GM18861 (cell line): ENCODE results near the gene FXYD1.

Experiments
- ATAC-seq: cut with Tn5 transposase; IDR thresholded peaks from one replicate; pipeline ENCODE4 v1.9.1; 2021; ENCODE audit not compliant: unreplicated experiment

Gene FXYD1

GRCh38 chr19:35160629-35161433 is 22.2 kb downstream of the FXYD1 start:
- no peak for ATAC-seq

- no peak for ATAC-seq
Measured at GRCh38 chr19:35161434-35161743, 22.8 kb downstream of the FXYD1 start.

DNA sequence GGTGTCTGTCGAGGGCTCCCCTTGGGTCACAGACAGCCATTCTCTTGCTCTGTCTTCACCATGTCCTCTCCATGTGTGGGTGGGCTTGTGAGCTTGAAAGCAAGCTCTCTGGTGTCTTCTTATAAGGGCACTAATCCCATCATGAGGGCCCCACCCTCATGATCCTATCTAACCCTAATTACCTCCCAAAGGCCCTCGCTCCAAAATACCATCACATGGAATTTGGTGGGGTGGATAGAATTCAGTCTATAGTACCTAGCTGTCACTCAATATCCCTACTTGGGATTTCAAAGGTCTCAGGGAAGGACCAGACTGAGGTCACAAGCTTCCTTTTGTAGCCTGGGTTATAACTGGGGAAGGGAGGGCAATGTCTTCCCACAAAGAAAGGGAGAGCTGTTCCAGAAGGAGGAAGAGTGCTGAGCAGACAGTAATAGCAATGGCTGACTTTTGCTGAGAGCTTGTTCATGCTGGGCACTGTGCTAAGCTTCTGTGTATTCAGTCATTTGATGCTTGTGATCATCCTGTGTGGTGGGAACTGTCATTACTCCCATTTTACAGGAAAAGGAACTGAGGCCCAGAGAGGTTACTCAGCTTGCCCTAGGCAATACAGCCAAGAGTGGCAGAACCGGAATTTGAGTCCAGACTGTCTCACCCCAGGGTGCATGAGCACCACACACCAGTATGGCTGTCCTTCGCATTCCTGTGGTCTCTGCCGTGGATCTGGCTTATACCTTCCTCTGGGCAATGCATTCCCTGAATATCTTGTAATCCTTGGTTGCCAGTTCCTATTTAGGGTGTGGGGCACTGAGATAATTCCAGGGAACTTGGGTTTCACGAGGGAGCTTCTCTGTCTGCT is 24.1 kb downstream of the FXYD1 start:
- no peak for ATAC-seq

DNA sequence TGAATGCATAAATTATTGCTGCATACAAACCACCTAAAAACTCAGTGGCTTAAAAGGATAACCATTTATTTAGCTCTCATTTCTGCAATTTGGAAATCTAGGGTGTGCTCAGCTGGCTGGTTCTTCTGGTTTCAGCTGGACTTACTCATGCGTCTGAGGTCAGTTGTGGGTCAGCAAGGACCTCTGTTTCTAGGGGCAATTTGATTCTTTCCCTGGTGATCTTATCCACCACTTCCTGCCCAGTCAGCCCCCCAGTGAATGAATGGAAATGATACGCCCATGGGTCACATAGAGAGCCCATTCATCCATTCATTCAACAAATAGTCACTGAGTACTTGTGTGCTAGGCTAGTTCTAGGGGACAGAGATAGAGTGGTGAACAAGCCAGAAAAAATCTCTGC is 25.8 kb downstream of the FXYD1 start:
- no peak for ATAC-seq

DNA sequence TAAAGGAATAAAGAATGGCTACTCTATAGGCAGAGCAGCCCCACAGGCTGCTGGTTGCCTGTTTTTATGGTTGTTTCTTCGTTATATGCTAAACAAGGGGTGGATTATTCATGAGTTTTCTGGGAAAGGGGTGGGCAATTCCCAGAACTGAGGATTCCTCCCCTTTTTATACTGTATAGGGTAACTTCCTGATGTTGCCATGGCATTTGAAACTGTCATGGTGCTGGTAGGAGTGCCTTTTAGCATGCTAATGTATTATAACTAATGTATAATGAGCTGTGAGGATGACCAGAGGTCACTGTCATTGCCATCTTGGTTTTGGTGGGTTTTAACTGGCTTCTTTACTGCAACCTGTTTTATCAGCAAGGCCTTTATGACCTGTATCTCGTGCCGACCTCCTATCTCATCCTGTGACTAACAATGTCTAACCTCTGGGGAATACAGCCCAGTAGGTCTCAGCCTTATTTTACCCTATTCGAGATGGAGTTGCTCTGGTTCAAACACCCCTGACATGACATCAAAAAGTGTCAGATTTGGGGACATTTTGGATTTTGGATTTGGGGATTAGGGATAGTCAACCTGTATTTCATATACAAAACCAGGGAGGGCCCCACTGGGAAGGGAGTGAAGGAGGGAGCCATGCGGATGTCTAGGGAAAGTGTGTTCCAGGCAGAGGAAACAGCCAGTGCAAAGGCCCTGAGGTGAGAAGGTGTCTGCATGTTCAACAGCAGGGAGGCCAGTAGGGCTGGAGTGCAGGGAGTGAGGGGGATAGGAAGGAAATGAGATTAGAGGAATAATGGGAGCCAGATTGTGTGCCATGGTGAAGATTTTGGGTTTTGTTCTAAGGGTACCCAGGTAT is 26.8 kb downstream of the FXYD1 start:
- no peak for ATAC-seq

DNA sequence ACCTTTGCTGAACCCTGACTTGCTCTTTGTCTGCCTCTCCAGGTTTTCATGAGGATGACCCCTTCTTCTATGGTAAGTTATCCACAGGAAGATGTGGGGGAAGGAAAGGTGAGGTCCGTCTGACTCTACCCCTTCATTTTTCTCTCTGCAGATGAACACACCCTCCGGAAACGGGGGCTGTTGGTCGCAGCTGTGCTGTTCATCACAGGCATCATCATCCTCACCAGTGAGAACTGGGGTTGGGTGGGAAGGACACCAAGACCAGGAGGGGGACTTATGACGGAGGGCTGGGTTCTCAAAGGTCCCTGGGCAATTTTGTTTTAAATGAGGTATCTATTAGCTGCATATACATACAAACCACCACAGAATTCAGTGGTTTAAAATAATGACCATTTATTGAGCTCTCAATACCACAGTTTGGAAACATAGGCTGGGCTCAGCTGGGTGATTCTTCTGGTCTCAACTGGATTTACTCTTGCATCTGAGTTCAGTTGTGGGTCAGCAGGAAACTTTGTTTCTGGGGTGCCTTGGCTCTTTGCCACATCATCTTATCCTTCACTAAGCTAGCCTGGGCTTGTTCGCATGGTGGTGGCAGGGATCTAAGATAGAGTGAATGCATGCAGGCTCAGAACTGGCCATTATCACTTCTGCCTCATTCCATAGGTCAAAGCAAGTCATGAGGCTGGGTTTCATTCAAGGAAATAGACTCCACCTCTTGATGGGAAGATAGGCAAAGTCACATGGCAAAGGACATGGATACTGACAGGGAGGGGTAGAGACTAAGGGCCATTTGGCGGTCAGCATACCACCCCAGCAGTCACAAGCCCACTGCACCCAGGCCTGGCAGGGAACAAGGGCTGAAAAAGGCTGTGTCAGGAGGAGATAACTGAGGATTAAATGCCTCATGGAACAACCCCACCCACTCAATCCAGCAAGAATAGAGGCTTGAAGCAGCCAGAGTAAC is 27.8 kb downstream of the FXYD1 start:
- no peak for ATAC-seq

GRCh38 chr19:35167251-35168119 is 28.9 kb downstream of the FXYD1 start:
- no peak for ATAC-seq

DNA sequence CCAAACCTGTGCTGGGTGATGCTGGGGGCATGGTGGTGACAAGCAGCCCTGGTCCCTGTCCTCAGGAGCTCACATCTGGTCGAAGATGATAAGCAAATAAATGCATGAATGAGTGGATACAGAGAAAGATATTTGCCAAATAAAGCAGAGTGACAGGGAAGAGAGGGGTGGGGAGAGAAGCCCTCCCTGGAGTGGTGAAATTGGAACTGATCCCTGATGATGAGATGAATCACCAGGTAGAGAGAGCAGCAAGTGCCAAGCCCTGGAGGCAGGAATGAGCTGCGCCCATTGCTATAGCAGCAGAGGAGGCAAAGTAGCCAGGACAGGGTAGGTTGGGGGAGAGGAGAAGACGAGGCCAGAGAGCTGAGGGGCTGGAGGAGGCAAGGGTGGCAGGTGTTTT is 29.6 kb downstream of the FXYD1 start:
- ATAC-seq = no peak

- no peak for ATAC-seq
Measured at GRCh38 chr19:35169221-35169995, 30.8 kb downstream of the FXYD1 start.

GRCh38 chr19:35170359-35171061 is 31.9 kb downstream of the FXYD1 start:
- ATAC-seq = no peak

DNA sequence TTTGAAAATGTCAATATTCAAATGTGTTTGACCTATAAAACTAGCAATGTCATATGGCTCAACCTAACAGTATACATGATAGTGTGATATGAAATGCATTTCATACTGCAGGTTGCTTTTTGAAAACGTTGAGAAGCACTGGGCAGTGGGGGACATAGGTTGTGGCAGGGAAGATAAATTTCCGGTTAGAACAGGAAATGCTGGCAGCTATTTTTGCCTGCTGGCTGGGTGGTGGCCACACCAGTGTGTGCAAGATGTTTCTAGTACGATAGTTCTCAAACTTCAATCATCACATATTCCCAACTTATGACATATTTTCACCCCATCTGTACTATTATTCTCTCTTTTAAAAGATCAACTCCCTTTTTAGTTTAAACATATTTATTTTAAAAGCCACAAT is 33.1 kb downstream of the FXYD1 start:
- ATAC-seq = no peak

DNA sequence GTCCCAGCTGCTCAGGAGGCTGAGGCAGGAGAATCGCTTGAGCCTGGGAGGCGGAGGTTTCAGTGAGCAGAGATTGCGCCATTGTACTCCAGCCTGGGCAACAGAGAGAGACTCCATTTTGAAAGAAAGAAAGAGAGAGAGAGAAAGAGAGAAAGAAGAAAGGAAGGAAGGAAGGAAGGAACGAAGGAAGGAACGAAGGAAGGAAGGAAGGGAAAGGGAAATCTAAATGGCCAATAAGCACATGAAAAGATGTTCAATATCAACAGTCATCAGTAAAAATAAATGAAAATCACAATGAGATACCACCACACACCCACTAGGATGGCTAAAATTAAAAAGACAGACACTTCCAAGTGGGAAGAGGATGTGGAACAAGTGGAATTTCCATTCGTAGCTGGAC is 35.6 kb downstream of the FXYD1 start:
- ATAC-seq = no peak

DNA sequence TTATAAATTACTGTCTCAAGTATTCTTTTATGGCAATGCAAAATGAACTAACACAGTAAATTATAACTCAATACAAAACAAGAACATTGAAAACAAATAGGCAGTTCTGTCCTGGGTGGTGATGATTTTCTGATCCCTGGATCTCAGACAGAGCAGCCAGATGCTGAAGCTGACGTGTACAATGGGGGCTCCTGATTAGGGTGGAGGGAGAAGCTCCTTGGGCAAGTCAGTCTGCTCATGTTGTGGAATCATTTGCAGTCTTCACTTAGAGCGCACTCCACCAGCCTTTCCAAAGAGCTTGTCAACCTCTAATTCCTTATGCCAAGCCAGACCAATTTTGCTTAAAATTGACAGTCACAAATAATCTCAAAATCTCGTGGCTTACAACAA is 37.6 kb downstream of the FXYD1 start:
- no peak for ATAC-seq

GRCh38 chr19:35177377-35178274 is 39.0 kb downstream of the FXYD1 start:
- no peak for ATAC-seq

GRCh38 chr19:35178701-35179100 is 40.1 kb downstream of the FXYD1 start:
- ATAC-seq = no peak

- no peak for ATAC-seq
Measured at GRCh38 chr19:35179830-35180229, 41.2 kb downstream of the FXYD1 start.

DNA sequence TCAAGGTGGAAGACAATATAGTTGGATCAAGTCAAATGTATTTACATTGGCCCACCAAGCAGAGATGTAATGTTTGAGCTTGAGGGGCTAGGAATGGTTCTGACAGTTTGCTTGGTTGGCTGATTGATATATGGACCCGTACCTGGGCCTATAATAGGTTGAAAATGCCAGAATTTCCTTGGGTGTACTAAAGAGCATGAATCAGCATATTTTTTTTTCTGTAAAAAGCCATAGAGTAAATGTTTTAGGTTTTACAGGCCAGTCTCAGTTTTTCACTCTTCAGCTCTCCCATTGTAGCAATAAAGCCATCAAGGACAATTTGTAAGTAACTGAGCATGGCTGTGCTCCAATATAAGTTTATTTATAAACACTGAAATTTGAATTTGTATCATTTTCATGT is 42.8 kb downstream of the FXYD1 start:
- no peak for ATAC-seq
